ENCODE data around the gene RAB11FIP3.
"Not testable (repeated sequence)": the region's sequence is repeated elsewhere in the genome, so short reads cannot be mapped to it uniquely, and the experiment has no call there.

Gene RAB11FIP3

DNA sequence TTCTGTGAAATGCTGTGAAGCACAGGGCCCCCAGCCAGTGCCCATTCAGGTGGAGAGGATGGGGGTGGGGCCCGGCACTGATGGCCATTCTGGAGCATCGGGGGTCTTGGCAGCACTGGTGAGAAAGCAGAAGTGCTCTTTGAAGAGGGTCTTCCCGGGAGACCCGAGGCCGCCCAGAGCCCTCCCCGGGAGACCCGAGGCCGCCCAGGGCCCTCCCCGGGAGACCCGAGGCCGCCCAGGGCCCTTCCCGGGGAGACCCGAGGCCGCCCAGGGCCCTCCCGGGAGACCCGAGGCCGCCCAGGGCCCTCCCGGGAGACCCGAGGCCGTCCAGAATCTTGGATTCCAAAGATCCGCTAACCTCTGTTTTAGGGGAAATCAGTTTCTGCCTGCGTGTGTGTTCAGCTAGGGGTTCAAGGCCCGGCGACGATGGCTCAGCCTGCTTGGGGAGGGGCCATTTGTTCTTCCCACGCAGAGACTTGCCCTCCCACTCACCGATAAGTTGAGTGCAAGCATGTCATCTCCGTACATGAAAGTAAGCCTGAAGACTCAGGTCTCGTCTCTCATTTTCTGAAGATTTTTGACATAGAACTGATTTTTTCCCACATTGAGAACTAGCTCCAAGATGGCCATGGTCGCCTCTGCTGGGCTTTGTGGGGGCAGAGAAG is 66.9 kb downstream of the RAB11FIP3 start:
- DNase-seq (ENCODE audit: low read depth in 2 of 2), result no peak

DNA sequence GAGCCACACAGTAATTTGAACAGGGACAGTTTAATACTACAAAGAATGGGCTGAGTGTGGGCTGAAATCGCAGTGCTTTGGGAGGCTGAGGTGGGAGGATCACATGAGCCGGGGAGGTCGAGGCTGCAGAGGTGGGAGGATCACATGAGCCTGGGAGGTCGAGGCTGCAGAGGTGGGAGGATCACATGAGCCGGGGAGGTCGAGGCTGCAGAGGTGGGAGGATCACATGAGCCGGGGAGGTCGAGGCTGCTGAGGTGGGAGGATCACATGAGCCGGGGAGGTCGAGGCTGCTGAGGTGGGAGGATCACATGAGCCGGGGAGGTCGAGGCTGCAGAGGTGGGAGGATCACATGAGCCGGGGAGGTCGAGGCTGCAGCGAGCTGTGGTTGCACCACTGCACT is 69.2 kb downstream of the RAB11FIP3 start:
- not testable (repeated sequence) for DNase-seq (ENCODE audit: low read depth in 2 of 2)

DNA sequence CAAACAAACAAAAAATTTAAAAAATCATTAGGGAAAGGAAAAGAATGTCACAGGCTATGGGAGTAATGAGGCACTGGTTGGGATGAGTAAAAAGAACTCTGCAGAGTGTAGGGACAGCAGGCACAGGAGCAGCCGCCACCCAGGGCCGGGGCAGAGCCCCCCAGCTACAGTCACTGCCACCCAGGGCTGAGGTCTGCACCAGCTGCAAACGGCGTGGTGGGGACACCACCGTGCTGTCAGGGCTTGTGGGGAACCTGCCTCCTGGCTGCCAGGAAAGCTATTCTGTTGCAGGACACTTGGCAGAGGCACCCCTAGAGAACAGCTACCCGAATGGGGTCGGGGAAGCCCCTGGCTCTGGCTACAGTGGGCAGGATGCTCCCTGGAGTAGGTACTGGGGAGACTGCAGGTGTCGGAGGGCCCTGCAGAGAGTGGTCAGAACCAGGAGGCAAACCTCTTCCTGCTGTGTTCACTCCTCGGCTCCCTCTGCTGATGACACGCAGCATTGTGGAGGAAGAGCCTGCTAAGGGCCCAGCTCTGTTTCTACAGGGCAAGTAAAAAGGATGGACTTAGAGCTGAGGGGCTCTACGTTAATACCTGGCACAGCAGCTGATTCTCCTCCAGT is 69.8 kb downstream of the RAB11FIP3 start:
- DNase-seq (ENCODE audit: low read depth in 2 of 2), result no peak

DNA sequence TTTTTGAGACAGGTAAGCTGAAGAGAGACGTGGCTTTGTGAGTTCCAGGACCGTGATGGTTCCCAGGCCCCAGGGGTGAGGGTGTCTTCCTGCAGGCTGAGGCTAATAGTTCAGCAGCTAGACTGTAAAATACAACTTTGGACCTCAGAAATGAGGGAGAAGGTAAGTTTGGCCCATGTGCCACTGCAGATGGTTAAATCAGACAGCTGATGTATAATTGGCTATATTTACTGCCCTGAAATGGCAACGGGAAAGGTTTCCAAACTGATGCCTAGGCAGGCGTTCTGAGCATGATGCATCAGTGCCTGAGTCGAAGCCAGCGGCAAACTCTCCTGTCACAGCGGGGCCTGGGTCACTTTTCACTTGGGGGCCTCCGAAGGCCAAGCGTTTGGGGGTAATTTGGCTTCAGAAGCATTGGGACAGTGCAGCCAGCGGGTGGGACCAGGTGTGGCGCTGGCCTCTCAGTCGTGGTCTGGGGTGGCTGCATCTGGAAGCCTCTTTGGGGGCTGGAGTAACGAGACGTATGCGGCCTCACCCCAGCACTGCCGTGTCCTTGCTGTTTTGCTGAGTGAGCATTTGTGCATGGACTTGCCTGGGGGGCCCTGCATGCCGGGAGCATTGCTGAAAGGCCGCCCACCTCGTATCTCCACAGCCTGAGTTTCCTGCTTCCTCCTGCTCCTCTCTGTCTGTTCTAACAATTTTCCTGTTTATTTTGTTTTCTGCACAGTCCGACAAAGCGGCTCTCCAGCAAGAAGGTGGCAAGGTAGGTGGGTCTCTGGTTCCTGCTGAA is 70.8 kb downstream of the RAB11FIP3 start:
- no peak for DNase-seq (ENCODE audit: low read depth in 2 of 2)

DNA sequence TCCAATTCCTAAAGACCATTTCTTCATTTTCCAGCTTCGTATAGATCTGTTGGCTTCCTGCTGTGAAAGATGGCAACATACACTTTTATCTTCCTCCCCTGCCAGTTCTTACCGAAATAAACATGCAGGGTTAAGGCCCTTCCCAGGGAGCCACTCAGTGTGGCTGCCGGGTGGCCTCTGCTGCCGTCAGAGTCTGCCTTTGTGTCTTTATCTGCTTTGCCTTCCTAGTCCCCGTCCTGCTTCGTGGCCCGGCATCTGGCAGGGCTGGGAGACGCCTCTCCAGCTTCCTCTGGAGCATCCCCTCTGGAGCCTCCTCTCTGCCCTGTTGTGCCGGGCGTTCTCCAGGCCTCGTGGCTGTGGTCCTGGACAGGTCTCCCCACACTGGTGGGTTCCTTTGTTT is 71.8 kb downstream of the RAB11FIP3 start:
- DNase-seq (ENCODE audit: low read depth in 2 of 2), result no peak

DNA sequence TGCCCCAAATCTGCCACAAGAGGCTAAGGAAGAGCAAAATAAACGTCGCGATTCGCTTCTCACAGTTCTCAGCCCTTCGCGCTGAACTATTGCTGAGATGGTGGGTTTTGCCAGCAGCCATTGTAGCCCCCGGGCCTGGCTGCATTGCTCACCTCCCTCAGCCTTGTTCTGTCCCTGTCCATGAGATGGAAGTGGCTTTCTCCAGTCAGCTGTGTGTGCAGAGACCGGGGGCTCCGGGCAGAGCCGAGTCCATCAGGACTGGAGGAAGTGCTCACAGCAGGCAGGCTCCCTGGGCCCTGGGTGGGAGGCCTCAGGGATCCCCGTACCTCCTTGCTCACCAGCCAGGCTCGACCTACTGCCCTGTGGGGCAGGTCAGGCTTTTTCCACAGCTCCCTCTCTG is 74.5 kb downstream of the RAB11FIP3 start:
- DNase-seq (ENCODE audit: low read depth in 2 of 2), result no peak

DNA sequence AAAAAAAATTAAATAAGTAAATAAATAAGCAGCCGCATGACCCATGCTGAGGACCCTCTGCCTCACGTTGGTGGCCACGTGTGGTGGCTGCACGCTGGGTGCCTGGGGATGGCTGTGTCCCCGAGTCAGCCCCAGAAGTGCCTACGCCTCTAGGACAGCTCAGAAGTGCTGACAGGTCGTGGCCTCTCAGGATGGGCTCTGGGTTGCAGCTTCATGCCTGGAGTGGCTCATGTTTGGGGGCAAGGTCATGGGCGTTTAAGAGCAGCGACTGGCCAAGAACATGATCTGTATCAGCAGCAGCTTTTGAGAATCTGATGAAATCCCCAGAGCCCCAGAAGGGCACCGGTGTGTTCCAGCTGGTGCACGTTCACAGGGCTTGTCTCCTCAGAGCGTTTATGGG is 75.3 kb downstream of the RAB11FIP3 start:
- no peak for DNase-seq (ENCODE audit: low read depth in 2 of 2)

DNA sequence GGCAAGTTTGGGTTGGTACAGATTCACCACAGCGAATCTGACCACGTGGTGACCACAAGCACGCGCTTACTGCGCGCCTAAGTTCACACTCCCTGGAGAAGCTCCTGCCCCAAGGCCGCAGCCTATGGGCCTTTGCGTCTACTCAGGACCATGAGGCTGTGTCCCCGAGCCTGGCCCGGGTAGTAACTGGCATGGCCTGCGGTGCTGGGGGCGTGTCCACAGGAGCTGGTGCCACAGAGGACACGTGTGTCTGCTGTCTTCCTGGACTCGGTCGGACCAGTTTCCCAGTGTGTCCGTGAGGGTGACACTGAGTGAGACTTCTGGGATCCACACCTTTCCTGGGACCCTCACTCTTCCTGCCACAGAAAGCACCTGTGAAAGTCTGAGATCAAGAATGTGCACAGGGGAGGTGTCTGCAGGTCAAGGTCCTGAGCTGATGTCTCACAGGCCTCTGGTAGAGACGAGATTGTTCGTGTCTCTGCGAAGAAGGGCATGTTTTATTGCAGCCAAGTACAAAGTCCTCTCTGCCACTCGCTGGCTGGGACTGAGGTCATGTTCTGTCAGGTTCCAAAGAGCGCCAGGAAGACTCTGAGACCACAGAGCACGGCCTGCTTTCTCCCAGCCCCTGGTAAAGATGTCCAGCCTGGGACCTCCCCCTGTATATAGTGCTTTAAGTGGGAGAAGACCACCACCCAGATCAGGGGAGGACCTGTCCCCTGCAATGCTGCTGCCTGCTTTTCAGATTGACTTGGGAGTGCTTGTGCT is 76.9 kb downstream of the RAB11FIP3 start:
- no peak for DNase-seq (ENCODE audit: low read depth in 2 of 2)

DNA sequence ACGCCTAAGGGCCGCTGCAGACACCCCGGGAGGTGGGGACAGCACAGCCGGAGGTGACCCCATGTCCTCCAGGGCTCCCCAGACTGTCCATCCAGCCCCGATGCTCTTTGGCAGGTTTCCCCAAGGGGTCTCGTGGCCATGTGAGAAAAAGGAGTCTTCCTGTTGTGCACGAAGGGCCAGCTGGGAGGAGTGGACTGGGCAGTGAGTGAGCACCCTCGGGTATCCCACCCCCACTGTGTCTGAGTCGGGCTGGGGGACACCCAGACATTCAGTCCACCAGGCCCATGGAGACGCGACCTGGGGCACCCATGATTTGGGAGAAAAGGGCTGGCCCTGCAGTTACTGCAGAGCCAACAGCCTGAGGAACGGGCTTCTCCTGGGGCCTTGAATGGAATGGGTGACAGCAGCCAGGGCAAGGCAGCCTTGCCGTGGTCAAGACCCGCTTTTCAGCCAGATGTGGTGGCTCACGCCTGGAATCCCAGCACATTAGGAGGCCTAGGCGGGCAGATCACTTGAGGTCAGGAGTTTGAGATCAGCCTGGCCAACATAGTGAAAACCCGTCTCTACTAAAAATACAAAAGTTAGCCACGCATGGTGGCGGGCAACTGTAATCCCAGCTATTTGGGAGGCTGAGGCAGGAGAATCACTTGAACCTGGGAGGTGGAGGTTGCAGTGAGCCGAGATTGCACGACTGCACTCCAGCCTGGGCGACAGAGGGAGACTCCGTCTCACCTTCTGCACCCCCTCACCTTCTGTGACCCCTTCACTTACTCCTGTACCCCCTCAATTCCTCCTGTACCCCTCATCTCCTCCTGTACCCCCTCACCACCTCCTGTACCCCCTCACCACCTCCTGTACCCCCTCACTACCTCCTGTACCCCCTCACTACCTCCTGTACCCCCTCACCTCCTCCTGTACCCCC is 78.0 kb downstream of the RAB11FIP3 start:
- no peak for DNase-seq (ENCODE audit: low read depth in 2 of 2)

DNA sequence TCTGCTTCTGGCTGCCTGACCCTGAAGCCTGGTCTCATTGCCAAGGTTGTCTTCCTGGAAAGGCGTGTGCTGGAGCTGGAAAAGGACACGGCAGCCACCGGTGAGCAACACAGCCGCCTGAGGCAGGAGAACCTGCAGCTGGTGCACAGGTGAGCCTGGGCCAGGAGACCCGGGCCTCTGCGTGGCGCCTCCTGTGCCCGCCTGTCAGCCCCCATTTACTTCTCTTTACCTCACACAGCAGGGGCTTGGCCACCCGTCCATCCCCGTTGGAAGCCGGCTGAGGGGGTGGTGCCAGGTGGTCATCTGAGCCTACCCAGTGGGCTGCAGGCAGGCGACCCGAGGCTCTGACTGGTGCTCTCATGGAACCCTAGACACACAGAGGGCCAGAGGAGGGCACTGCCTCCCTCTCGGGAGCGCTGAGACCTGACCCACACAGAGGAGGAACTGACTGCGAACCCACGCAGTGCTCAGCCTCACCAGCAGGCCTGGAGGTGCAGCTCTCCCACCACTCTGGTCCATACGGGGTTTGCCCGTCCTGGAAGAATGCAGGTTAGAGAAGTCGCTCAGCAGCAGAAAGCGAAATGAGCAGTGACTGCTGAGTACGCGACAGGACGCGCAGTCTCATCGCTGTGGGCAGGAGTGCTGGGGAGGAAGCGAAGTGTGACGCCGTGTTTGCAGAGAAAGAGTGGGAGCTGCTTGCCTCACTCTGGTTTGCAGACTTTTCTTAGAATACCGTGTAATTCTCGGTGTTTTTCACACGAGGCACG is 80.2 kb downstream of the RAB11FIP3 start:
- DNase-seq (ENCODE audit: low read depth in 2 of 2), result no peak

DNA sequence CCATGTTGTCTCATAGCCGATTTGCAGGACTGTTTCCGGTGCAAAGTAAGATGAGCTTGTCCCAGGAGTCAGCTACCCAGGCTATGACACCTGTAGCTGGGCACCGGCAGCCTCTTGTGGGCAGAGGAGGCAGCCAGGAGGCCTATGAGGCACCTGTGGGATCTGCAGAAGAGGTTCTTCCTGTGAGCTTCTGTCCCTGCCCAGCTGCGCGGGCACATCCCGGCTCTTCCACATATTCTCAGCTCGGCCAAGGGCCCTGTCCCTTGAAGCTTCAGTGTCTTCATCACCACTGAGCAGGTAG is 80.7 kb downstream of the RAB11FIP3 start:
- no peak for DNase-seq (ENCODE audit: low read depth in 2 of 2)

DNA sequence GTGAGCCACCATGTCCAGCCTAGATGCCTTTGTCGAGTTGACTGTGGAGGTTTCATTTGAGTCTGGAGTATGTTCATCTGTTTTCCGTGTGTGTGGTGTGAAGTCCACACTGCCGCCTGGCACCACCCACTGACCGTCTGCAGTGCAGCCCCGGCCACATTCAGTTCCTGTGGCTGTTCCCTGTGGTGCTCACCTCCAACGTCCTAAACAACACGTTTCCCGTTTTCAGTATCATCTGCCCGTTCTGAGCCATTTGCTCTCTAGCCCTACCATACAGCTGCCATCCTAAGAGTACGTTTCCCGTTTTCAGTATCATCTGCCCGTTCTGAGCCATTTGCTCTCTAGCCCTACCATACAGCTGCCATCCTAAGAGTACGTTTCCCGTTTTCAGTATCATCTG is 82.1 kb downstream of the RAB11FIP3 start:
- DNase-seq (ENCODE audit: low read depth in 2 of 2), result not testable (repeated sequence)

DNA sequence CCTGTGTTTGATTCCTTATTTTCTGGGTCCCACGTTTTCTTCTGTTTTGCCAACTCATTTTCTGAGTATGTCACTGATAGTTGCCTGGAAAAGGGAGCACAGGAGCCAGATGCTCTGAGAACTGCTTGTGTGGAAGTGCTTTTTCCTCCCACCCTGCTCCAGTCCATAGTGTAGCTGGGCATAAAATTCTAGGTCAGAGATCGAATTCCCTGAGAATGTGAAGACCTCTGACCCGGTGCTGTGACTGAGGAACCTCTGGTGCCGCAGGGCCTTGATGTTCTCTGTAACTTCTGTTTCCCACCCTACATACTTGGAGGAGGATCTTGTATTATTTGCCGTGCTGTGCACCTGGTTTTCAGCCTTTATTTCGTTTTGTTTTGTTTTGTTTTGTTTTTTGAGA is 82.5 kb downstream of the RAB11FIP3 start:
- DNase-seq (ENCODE audit: low read depth in 2 of 2), result no peak

DNA sequence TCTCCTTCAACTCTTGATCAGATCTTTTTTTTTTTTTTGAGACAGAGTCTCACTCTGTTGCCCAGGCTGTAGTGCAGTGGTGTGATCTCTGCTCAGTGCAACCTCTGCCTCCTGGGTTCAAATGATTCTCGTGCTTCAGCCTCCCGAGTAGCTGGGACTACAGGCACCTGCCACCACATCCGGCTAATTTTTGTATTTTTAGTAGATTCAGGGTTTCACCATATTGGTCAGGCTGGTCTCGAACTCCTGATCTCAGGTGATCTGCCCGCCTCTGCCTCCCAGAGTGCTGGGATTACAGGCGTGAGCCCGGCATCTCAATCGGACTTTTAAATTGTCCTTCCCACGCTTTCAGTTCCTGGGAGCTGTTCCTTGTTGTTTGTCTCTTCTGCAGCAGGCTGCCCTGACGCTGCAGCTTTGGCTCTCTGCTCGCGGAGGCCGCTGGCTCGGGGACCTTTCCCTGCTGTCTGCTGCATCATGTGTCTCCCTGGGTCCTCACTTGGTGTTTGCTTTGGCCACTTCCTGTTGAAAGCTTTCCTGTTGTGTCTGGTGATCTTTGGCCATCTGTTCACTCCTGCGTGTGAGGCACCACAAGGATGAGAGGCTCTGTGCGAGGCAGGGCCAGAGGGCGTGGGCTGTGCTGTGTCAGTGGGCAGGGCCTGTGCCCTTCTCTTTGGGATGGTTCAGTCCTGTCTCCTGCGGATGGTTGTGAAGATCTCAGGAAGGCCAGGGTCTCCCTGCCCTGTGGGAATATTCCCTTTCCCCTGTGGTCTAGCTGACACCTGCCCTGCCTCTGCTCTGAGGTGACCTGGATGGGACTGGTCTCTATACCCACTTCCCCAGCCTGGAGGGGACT is 83.7 kb downstream of the RAB11FIP3 start:
- DNase-seq (ENCODE audit: low read depth in 2 of 2), result no peak

DNA sequence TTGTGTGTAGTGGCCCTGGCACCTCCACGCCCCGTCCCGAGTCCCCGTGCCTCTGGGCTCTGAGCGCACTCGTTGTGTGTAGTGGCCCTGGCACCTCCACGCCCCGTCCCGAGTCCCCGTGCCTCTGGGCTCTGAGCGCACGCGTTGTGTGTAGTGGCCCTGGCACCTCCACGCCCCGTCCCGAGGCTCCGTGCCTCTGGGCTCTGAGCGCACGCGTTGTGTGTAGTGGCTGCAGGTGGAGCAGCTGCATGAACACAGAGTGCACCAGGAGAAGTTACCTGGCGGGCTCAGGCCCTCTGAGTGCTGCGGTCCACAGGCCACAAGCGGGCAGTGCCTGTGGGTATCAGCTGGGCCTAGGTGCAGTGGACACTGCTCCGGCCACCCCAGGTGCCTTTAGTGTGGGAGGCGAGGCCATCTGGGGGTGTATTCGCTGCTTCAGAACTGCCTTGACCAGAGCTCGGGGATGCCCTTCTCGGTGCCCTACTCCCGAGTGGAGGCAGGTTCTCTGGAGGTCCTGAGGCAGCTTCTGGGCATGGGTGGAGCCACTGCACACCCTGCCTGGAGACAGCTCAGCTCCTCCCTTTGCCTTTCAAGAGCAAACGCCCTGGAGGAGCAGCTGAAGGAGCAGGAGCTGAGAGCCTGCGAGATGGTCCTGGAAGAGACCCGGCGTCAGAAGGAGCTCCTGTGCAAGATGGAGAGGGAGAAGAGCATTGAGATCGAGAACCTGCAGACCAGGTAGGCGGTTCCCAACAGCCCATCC is 84.8 kb downstream of the RAB11FIP3 start:
- DNase-seq (ENCODE audit: low read depth in 2 of 2), result no peak

DNA sequence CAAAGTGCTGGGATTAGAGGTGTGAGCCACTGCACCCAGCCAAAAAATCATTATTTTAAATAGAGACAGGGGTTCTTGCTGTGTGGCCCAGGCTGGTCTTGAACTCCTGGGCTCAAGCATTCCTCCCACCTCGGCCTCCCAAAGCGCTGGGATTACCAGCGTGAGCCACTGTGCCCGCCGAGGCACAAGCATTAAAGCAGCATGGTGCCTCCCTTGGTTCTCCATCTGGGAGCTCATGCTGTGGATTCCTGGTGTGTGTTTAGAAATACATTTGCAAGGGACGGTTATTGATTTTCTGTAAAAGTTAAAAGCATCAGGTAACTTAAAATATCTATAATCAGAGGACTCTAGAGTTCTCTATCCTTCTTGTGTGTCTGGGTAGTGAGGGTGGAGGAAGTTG is 87.4 kb downstream of the RAB11FIP3 start:
- no peak for DNase-seq (ENCODE audit: low read depth in 2 of 2)

DNA sequence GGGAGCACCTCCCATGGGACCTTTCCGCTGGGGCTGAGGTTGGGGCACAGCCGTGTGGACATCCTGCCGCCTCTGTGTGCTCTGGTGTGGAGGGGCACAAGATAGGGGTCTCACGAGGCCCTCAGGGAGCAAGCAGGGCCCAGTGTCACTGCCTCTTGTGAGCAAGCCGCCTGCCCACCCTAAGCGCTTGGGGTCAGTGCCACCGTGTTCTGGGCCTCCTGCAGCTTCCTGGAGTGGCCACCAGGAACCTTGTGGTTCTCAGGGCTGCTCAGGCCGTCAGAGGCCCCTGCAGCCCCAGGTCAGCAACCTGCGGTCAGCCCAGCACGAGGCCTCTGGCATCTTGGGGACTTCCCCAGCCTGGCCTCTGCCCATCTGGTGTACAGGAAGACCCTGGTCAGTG is 88.5 kb downstream of the RAB11FIP3 start:
- DNase-seq (ENCODE audit: low read depth in 2 of 2), result no peak

DNA sequence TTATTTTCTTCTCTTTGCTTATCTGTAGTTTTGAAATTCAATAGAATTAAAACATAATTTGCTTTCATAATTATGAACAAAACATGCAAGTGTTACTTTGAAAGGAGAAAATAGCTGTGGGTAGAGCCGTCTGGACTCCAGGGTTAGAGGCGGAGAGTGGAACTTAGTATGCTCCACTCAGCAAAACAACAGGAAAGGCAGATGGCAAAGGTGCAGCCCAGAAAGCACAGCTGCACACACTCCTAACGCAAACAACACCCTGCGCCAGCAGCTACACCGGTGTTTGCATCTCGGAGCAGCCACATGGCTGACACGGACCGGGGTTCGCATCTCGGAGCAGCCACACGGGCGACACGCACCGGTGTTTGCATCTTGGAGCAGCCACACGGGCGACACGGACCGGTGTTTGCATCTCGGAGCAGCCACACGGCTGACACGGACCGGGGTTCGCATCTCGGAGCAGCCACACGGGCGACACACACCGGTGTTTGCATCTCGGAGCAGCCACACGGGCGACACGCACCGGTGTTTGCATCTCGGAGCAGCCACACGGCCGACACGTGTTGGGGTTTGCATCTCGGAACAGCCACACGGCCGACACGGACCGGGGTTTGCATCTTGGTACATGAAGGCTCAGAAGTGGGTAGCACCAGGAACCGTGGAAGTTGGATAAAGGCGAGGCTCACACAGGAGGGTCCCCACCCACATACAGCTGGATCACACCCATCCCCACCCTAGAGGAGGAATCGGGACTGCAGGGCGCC is 89.9 kb downstream of the RAB11FIP3 start:
- DNase-seq (ENCODE audit: low read depth in 2 of 2), result no peak

Data from fibroblast of skin of left quadriceps (primary cell).